ENCODE measurements around the gene UBE3B.

UBE3B gene

DNA sequence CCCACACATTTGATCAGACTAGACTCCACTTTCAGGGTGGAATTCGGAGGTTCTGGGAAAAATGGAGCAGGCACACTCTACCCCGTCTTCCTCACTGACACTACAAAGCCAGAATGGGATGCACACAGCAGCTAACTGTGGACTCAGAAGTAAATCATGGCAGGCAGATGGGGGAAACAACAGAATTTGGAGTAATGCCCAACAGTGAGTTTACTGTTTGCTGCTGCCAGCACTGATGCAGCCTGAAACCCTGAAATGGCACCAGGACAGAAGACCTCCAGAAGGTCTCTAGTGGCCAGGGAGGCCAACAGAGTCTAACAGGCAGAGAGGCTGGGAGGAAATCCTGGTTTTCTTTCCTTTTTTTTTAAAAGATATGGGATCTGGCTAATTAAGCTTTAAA is 24.9 kb upstream of the UBE3B start:
- Histone ChIP-seq H4K20me1 (ENCODE audit: control insufficient read depth, insufficient read depth, low read depth, low read length) (no peaks in the 10 kb centered on the region), H3K9me3 (ENCODE audit: control insufficient read depth, insufficient read depth, low read length) (no peaks in the 10 kb centered on the region), H3K4me1 (ENCODE audit: control insufficient read depth, low read length) (no peaks in the 10 kb centered on the region), H3K27me3 (ENCODE audit: control insufficient read depth, low read length) (no peaks in the 10 kb centered on the region), H3K79me2 (ENCODE audit: control insufficient read depth, low read length) (no peaks in the 10 kb centered on the region), H3K27ac (ENCODE audit: low read depth, low read length) (no peak overlapping the region), H3K9me2 (replicated peaks; ENCODE audit: control insufficient read depth, low read length) (no peaks in the 10 kb centered on the region), H3F3A (ENCODE audit: control insufficient read depth, insufficient read depth) (no peaks in the 10 kb centered on the region), H3K4me3 (ENCODE audit: low read length) (no peak overlapping the region), H3K4me2 (ENCODE audit: low read length) (no peak overlapping the region), H3K36me3 (ENCODE audit: control insufficient read depth, low read length) (peaks cover 56% of the 10 kb centered on the region)
- TF ChIP-seq EZH2phosphoT487 (IDR thresholded peaks at IDR 0.05; ENCODE audit: borderline replicate concordance, low read length), result no peak
- TF ChIP-seq, protein P1, sequence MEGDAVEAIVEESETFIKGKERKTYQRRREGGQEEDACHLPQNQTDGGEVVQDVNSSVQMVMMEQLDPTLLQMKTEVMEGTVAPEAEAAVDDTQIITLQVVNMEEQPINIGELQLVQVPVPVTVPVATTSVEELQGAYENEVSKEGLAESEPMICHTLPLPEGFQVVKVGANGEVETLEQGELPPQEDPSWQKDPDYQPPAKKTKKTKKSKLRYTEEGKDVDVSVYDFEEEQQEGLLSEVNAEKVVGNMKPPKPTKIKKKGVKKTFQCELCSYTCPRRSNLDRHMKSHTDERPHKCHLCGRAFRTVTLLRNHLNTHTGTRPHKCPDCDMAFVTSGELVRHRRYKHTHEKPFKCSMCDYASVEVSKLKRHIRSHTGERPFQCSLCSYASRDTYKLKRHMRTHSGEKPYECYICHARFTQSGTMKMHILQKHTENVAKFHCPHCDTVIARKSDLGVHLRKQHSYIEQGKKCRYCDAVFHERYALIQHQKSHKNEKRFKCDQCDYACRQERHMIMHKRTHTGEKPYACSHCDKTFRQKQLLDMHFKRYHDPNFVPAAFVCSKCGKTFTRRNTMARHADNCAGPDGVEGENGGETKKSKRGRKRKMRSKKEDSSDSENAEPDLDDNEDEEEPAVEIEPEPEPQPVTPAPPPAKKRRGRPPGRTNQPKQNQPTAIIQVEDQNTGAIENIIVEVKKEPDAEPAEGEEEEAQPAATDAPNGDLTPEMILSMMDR (IDR thresholded peaks at IDR 0.05; ENCODE audit: low read depth, low read length, poor library complexity, severe bottlenecking), result no peak

DNA sequence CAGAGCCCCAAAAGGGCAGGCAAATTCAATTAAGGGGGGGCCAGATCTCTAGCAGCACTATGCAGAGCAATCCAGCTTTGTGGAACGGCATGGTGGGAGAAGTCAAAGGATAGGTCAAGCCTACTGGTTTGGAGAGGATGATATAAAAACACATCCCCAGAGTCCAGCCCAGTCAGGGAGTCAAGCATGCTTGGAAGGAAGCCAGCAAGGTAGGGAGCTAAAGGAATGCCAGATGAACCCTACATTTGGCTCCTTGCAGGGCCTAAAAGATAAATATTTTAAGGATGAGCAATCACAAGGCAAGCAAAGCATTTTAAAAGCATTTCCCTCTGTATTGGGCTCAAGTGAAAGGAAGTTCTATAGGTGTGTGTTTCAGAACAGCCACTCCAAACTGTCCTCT is 21.7 kb upstream of the UBE3B start:
- Histone ChIP-seq H3K4me1 (ENCODE audit: control insufficient read depth, low read length) (peaks cover under 1% of the 10 kb centered on the region; the same call in 1 of the 2 replicates), H3K27me3 (ENCODE audit: control insufficient read depth, low read length) (no peaks in the 10 kb centered on the region), H3K27ac (ENCODE audit: low read depth, low read length) (no peak overlapping the region), H3K4me3 (ENCODE audit: low read length) (no peak overlapping the region), H3K9me2 (replicated peaks; ENCODE audit: control insufficient read depth, low read length) (no peaks in the 10 kb centered on the region), H3F3A (ENCODE audit: control insufficient read depth, insufficient read depth) (no peaks in the 10 kb centered on the region), H3K79me2 (ENCODE audit: control insufficient read depth, low read length) (peaks cover 2% of the 10 kb centered on the region), H3K4me2 (ENCODE audit: low read length) (no peak overlapping the region), H4K20me1 (ENCODE audit: control insufficient read depth, insufficient read depth, low read depth, low read length) (no peaks in the 10 kb centered on the region), H3K36me3 (ENCODE audit: control insufficient read depth, low read length) (peaks cover 60% of the 10 kb centered on the region), H3K9me3 (ENCODE audit: control insufficient read depth, insufficient read depth, low read length) (no peaks in the 10 kb centered on the region)
- TF ChIP-seq, protein P1 (IDR thresholded peaks at IDR 0.05; ENCODE audit: low read depth, low read length, poor library complexity, severe bottlenecking), result no peak
- no peak for TF ChIP-seq EZH2phosphoT487 (IDR thresholded peaks at IDR 0.05; ENCODE audit: borderline replicate concordance, low read length)

DNA sequence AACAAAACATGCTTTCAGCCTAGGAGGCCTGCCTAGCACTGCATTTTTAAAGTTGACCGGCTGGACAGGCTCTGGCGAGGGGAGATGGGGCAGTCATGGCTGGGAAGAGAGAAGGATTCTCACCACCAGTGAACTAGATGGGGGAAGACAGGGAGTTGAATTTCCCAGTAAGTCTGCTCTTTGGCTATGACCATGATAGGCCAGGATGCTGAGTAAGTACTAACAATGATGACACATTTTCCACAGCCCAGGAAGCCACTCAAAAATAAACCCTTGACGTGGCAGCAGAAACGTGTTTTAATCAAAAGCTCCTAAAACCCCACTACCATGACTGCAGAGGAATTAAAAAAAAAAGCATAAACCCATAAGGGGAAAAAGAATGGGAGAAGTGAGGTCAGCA is 19.3 kb upstream of the UBE3B start:
- H3K9me3 ChIP-seq (ENCODE audit: control insufficient read depth, insufficient read depth, low read length), result no peaks in the 10 kb centered on the region
- H3F3A ChIP-seq (ENCODE audit: control insufficient read depth, insufficient read depth), result no peaks in the 10 kb centered on the region
- H3K4me2 ChIP-seq (ENCODE audit: low read length), result no peak overlapping the region
- H3K27me3 ChIP-seq (ENCODE audit: control insufficient read depth, low read length), result no peaks in the 10 kb centered on the region
- peaks cover 47% of the 10 kb centered on the region for H3K36me3 ChIP-seq (ENCODE audit: control insufficient read depth, low read length)
- H3K9me2 ChIP-seq (replicated peaks; ENCODE audit: control insufficient read depth, low read length), result no peaks in the 10 kb centered on the region
- TF ChIP-seq, protein P1 (IDR thresholded peaks at IDR 0.05; ENCODE audit: low read depth, low read length, poor library complexity, severe bottlenecking), result no peak
- no peak for TF ChIP-seq EZH2phosphoT487 (IDR thresholded peaks at IDR 0.05; ENCODE audit: borderline replicate concordance, low read length)
- H3K79me2 ChIP-seq (ENCODE audit: control insufficient read depth, low read length), result peaks cover 25% of the 10 kb centered on the region
- H4K20me1 ChIP-seq (ENCODE audit: control insufficient read depth, insufficient read depth, low read depth, low read length), result 0 out of 2 replicates have a peak, but pooled peaks cover 5% of the 10 kb centered on the region
- no peak overlapping the region for H3K4me3 ChIP-seq (ENCODE audit: low read length)
- H3K27ac ChIP-seq (ENCODE audit: low read depth, low read length), result no peak overlapping the region
- H3K4me1 ChIP-seq (ENCODE audit: control insufficient read depth, low read length), result peaks cover 15% of the 10 kb centered on the region

Data from DOHH2 (cell line).